Activated CD8-positive, alpha-beta T cell treated with anti-CD3 and anti-CD28 coated beads for 36 hours (primary cell): Measurements from ENCODE around the gene ARHGAP30. TPM values are rescaled to one million over a fixed set of nuclear protein-coding genes. Genes with fewer than 3 reads are reported as not detected.
"Not testable (repeated sequence)": the region's sequence is repeated elsewhere in the genome, so short reads cannot be mapped to it uniquely, and the experiment has no call there.

Experiments used
- ATAC-seq: fragments of 200-7000 bp; cut with Tn5 transposase; one replicate; pipeline ENCODE4 v1.10.0; 2021; ENCODE audit warnings: mild to moderate bottlenecking, moderate library complexity
- CTCF ChIA-PET: fragments of 350-600 bp; sonication (Branson Sonifier 250); formaldehyde crosslinking; loops from one replicate; lab custom pipeline; 2021; ENCODE audit warnings: antibody characterized with exemption; lab: Charles Lee
- POLR2A ChIA-PET: fragments of 350-600 bp; sonication (Branson Sonifier 250); formaldehyde crosslinking; loops from one replicate; lab custom pipeline; 2021; ENCODE audit warnings: antibody characterized with exemption; lab: Charles Lee
- DNase-seq: peaks from one replicate; pipeline ENCODE4 v3.0.0-alpha.2; 2020
- H3K27ac Mint-ChIP-seq: one replicate; pipeline ENCODE4 v1.8.0; 2021; ENCODE audit warnings: mild to moderate bottlenecking, mixed read lengths
- H3K27me3 Mint-ChIP-seq: one replicate; pipeline ENCODE4 v1.8.0; 2021; ENCODE audit warnings: mixed read lengths
- H3K36me3 Mint-ChIP-seq: one replicate; pipeline ENCODE4 v1.8.0; 2021; ENCODE audit warnings: low read depth, mixed read lengths
- H3K4me1 Mint-ChIP-seq: one replicate; pipeline ENCODE4 v1.8.0; 2021; ENCODE audit warnings: low read depth, mixed read lengths
- H3K4me3 Mint-ChIP-seq: one replicate; pipeline ENCODE4 v1.8.0; 2021; ENCODE audit warnings: mild to moderate bottlenecking, moderate library complexity, mixed read lengths
- H3K9me3 Mint-ChIP-seq: one replicate; pipeline ENCODE4 v1.8.0; 2021; ENCODE audit warnings: mixed read lengths
- CTCF ChIP-seq: fragments of 200-600 bp; IDR thresholded peaks from one replicate; pipeline ENCODE4 v1.8.0; 2022; ENCODE audit warnings: antibody characterized with exemption, mild to moderate bottlenecking
- intact Hi-C: fragments of 100-400 bp; cut with micrococcal nuclease; formaldehyde crosslinking; loops from one replicate; pipeline ENCODE4 v1.10.0; 2022
- total RNA-seq, 2 experiments: library from RNA; stranded (reverse); gene quantifications; one replicate each; pipeline ENCODE4 v1.2.3, GENCODE V29; 2021

ARHGAP30 gene
- total RNA-seq, 2 experiments from 2014 or later, result 174 to 175 TPM

DNA sequence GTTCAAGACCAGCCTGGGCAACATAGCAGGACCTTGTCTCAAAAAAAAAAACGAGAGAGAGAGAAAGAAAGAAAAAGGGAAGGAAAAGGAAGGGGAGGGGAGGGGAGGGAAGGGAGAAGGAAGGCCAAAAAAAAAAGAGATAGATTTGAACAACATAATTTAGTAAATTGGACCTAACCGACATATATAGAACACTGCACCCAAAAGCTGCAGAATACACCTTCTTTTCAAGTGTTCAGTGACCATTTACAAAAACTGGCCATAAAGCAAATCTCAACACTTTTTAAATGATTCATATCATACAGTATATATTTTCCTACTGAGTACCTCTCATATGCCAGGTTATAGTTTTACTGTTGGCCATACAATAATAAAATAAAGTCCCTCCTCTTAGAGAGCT lies 37.8 kb downstream of the ARHGAP30 start:
- H3K27ac Mint-ChIP-seq, result peak overlapping the region; percentile 81
- intact Hi-C loops, result no loop called here
- POLR2A ChIA-PET, result interaction anchor here (0.8 to 2.0 kb wide), 5 partner anchors 10 to 67 kb away, joined by 3 to 14 read pairs (median 4); partner anchors contain the start of gene USF1
- H3K27me3 Mint-ChIP-seq, result no peaks in the 10 kb centered on the region
- H3K9me3 Mint-ChIP-seq, result peaks cover 4% of the 10 kb centered on the region
- no peak for ATAC-seq
- H3K4me3 Mint-ChIP-seq, result no peak overlapping the region
- peaks cover 39% of the 10 kb centered on the region for H3K4me1 Mint-ChIP-seq
- DNase-seq, result no peak
- H3K36me3 Mint-ChIP-seq, result peaks cover 33% of the 10 kb centered on the region
- TF ChIP-seq CTCF, result no peak
- CTCF ChIA-PET, result interaction anchor here (0.6 to 1.9 kb wide), 2 partner anchors 34 to 65 kb away, joined by 3 to 12 read pairs; no protein-coding TSS in a partner anchor

DNA sequence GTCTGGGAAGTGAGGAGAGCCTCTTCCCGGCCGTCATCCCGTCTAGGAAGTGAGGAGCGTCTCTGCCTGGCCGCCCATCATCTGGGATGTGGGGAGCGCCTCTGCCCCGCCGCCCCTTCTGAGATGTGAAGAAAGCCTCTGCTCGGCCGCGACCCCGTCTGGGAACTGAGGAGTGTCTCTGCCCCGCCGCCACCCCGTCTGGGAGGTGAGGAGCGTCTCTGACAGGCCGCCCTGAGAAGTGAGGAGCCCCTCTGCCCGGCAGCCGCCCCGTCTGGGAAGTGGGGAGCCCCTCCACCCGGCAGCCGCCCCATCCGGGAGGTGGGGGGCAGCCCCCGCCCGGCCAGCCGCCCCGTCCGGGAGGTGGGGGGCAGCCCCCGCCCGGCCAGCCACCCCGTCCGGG lies 40.2 kb downstream of the ARHGAP30 start:
- intact Hi-C loops, H3K27me3 Mint-ChIP-seq, POLR2A ChIA-PET, H3K9me3 Mint-ChIP-seq, H3K4me3 Mint-ChIP-seq, DNase-seq, ATAC-seq, CTCF ChIA-PET, H3K27ac Mint-ChIP-seq: not testable (repeated sequence)
- Mint-ChIP-seq H3K4me1 (peaks cover 30% of the 10 kb centered on the region), H3K36me3 (peaks cover 31% of the 10 kb centered on the region)

DNA sequence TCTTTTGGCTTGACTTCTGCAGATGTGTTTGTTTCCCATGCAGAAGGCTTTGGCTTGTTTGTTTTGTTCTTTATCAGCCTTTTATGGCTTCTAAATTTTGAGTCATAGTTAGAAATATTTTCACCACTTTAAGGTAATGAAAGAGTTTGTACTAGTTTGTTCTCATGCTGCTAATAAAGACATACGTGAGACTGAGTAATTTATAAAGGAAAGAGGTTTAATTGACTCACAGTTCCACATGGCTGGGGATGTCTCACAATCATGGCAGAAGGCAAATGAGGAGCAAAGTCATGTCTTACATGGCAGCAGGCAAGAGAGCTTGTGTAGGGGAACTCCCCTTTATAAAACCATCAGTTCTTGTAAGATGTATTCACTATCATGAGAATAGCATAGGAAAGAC lies 42.7 kb downstream of the ARHGAP30 start:
- H3K9me3 Mint-ChIP-seq, intact Hi-C loops, H3K27me3 Mint-ChIP-seq, H3K4me3 Mint-ChIP-seq: not testable (repeated sequence)
- H3K36me3 Mint-ChIP-seq, result peaks cover 24% of the 10 kb centered on the region
- DNase-seq (peak; percentile 40), ATAC-seq (peak; percentile 67)
- peaks cover 18% of the 10 kb centered on the region for H3K4me1 Mint-ChIP-seq
- POLR2A ChIA-PET, result interaction anchor here (0.6 to 2.0 kb wide), 7 partner anchors 11 to 413 kb away, joined by 3 to 11 read pairs (median 3); partner anchors contain the start of genes TSTD1 and USF1
- CTCF ChIA-PET, result interaction anchor here (2.5 kb wide), 1 partner anchor 30 kb away, joined by 8 read pairs; no protein-coding TSS in a partner anchor
- peak overlapping the region; percentile 38 for H3K27ac Mint-ChIP-seq

DNA sequence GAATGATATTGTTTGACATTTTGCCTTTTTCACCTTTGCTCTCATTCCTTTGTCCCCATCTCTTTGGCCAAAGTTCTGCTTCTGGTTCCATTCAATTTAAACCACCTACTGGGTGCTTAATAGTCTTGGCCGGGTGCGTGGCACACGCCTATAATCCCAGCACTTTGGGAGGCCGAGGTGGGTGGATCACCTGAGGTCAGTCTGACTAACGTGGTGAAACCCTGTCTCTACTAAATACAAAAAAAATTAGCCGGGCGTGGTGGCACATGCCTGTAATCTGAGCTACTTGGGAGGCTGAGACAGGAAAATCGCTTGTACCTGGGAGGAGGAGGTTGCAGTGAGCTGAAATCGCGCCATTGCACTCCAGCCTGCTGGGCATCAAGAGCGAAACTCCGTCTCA lies 47.3 kb downstream of the ARHGAP30 start:
- ChIA-PET CTCF (interaction anchor here (3.2 to 3.3 kb wide), 2 partner anchors 23 to 32 kb away, joined by 8 to 10 read pairs; partner anchors contain the start of gene USF1), POLR2A (interaction anchor here (1.2 to 2.2 kb wide), 3 partner anchors 8 to 76 kb away, joined by 3 to 6 read pairs (median 3); partner anchors contain the start of gene KLHDC9)
- intact Hi-C loops, H3K36me3 Mint-ChIP-seq, ATAC-seq, H3K27ac Mint-ChIP-seq, H3K27me3 Mint-ChIP-seq, H3K9me3 Mint-ChIP-seq, DNase-seq: not testable (repeated sequence)
- peaks cover 42% of the 10 kb centered on the region for H3K4me1 Mint-ChIP-seq
- H3K4me3 Mint-ChIP-seq, result peak overlapping the region; percentile 87

DNA sequence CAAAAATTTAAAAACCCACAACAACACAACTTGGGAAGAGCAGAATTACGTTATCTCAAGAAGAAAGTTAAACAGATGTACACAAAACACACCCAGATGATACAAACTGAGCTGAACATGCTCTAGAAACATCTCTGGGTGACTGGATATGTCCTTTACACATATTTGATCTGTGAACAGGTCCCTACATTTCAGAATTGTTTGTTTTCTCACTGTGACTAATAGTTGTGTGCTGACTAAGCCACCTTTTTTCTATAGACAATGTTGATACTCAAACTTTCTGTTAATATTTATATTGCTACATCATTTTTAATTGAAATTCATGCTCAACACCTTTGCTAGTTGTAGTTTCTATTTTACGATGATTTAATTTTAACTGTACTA lies 47.7 kb downstream of the ARHGAP30 start:
- Mint-ChIP-seq H3K27me3 (no peaks in the 10 kb centered on the region), H3K4me1 (peaks cover 38% of the 10 kb centered on the region)

More for the DNA sequence above, 47.7 kb downstream of the ARHGAP30 start:
- Mint-ChIP-seq H3K36me3 (peaks cover 3% of the 10 kb centered on the region), H3K27ac (peak overlapping the region; percentile 81), H3K4me3 (peak overlapping the region; percentile 87), H3K9me3 (peaks cover 2% of the 10 kb centered on the region)
- no peak for TF ChIP-seq CTCF
- intact Hi-C loops, result no loop called here
- ATAC-seq (no peak), DNase-seq (no peak)
- ChIA-PET POLR2A (interaction anchor here (0.9 to 2.2 kb wide), 5 partner anchors 9 to 77 kb away, joined by 3 to 6 read pairs (median 3); partner anchors contain the start of gene KLHDC9), CTCF (interaction anchor here (1.3 to 3.3 kb wide), 7 partner anchors 17 to 160 kb away, joined by 3 to 11 read pairs (median 8); partner anchors contain the start of genes KLHDC9 and USF1)
